MV-4-11 (cell line): ENCODE data around the gene NTMT2.
"Not testable (repeated sequence)": the region's sequence is repeated elsewhere in the genome, so short reads cannot be mapped to it uniquely, and the experiment has no call there.

Source experiments
- DNase-seq: peaks from one replicate; lab custom pipeline; 2025; lab: John Stamatoyannopoulos, UW

Gene NTMT2

GRCh38 chr1:170145770-170146676, at the start of gene NTMT2:
Gene NTMT2 (plus strand): TSS chr1:170145959. CDS start chr1:170146108, 149 bp downstream.
- no peak for DNase-seq

DNA sequence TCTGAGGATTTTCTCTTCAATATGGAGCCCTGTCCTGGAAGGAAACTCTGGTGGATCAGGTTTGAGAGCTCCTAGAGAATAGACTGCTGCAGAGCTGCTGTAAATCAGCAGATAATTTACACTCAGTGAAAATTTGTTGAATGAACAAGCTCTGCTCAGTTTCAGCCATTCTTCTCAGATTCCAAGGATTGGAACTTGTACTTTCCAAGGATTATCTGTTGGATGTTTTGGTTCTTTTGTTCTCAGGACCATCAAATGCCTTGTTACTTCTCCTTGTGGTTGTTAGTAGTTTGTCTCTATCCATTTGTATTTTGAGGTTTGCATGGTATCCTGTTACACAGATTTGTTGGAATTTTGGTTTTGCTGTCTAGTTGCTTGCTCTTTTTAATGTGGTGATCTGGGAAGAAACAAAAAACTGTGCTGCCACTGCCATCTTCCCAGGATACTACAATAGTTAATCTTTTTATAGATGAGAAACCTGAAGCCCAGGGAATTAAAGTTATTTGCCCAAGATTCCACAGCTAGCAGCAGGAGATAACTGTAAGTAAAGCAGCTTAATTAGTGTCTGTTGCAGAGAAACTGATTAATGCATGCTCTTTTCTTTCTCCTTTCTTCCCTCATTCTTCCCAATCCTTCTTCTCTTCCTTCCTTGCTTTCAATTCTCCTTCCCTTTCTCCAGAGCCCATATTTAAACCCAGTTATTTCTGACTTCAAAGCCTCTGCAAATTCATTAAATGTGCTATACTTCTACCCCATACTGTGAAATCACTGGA, 49.6 kb upstream of the NTMT2 start:
- DNase-seq: no peak

DNA sequence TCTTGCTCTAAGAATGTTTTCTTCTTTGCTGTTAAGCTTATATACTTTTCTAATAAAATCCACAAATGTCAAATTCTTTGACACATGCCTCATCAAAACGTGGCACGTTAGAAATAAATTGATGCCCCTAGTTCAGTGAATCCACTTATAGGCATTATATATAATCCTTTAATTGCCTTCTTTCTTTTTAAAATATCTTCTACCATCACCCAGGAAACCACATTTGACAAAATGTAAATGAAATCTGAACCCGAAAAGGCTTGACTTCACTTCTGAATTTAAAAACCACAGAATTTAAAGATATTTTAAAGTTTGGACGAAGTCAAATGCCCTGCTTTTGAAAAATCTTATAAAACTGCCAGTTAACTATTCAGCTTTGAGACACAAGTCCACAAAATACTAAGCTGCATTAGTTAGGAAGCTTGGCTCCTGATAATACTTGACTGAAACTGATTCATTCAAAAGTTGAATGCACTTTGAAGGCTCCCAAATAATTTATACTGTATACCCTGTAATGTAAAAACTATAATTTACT, 48.9 kb upstream of the NTMT2 start:
- DNase-seq: no peak

DNA sequence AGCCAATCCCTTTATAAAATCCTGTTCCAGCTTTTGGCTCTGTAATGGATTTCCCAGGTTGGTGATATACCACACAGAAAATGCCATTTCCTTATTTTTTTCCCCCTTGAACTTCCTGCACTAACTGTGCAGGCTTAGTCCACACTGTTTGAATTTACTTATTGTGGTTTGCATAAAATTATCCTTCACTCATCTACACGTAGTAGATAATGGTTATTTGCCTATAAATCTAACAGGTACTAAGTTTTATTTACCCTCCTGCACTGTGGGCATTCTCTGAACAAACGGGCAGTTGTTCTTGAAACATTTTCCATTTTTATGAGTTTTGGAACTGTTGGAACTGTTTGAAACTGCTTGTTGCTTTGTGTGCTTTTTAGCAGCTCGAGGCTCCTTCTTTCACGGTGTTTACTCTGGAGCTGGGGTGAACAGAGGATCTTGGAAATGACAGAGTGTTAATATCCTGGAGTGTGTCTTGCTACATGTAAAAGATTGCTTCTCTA, 48.3 kb upstream of the NTMT2 start:
- peak; percentile 44 for DNase-seq

DNA sequence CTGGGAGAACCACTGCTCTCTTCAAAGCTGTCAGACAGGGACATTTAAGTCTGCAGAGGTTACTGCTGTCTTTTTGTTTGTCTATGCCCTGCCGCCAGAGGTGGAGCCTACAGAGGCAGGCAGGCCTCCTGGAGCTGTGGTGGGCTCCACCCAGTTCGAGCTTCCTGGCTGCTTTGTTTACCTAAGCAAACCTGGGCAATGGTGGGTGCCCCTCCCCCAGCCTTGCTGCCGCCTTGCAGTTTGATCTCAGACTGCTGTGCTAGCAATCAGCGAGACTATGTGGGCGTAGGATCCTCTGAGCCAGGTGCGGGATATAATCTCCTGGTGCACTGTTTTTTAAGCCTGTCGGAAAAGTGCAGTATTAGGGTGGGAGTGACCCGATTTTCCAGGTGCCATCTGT, 32.6 kb upstream of the NTMT2 start:
- DNase-seq: not testable (repeated sequence)

DNA sequence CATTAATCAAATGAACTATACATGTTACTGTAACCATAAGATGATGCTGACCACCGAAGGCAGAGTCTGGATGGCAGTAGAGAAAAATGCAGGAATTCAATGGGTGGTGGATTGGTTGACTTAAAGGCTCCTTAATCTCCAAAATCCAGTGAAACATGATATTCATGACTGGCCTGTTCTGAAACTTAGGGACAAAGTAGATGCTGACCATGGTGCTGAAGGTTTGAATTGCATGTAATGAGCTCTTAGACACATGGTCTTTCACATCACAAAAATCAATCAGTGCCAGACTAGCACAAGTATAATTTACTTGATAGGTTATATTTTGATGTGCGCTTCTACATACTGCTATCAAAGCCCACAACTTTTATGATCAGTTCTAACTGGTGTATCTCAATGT, 30.9 kb upstream of the NTMT2 start:
- no peak for DNase-seq

- no peak for DNase-seq
Observed at GRCh38 chr1:170122366-170122765, 23.4 kb upstream of the NTMT2 start.

DNA sequence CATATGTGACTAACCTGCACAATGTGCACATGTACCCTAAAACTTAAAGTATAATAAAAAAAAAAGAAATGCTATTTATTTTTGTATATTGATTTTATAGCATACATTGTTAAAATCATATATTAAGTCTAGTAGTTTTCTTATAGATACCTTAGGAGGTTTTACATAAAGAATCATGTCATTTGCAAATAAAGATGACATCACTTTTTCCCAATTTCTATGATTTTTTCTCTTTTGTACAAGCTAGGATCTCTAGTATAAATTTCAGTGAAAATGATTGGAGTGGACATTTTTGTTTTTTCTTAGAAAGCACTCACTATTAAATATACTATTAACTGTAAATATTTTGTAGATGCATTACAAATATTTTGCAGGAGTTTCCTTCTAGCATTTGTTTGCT, 20.5 kb upstream of the NTMT2 start:
- no peak for DNase-seq

DNA sequence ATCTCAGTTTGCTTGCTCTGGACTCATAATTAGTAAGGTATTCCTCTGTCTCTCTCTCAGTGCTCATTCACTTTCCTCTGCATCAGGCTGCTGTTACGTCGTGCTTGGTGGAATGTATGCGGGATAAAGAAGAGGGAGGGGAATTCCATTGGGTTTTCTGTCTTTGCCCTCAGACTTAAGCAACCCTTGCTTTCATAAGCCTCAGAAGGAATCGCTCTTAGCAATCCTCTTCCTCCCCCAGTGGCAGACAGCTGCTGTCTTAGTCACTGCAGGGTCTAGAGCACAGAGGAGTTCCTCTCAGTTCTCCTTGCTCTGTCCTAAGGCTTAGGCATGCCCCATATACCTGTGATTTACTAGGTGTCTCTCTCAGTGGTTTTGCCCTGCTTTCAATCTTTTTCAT, 19.1 kb upstream of the NTMT2 start:
- peak; percentile 63 for DNase-seq

DNA sequence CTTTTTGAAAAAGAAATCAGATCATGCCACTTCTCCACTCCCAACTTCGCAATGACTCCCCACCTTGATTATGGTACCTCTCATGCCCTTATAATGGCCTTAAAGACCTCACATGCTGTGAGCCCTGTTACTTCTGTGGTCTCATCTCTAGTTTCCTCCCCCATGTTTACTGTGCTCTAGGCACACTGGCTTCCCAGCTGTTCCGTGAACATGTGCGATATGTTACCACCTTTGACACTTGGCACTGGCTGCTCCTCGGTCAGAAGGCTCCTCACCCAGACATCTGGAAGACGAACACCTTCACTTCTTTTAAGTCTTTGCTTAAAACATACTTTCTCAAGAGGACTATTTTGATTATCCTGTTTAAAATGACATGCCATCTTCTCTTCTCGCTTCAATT, 14.3 kb upstream of the NTMT2 start:
- DNase-seq: no peak

- no peak for DNase-seq
Observed at GRCh38 chr1:170131984-170132383, 13.8 kb upstream of the NTMT2 start.

DNA sequence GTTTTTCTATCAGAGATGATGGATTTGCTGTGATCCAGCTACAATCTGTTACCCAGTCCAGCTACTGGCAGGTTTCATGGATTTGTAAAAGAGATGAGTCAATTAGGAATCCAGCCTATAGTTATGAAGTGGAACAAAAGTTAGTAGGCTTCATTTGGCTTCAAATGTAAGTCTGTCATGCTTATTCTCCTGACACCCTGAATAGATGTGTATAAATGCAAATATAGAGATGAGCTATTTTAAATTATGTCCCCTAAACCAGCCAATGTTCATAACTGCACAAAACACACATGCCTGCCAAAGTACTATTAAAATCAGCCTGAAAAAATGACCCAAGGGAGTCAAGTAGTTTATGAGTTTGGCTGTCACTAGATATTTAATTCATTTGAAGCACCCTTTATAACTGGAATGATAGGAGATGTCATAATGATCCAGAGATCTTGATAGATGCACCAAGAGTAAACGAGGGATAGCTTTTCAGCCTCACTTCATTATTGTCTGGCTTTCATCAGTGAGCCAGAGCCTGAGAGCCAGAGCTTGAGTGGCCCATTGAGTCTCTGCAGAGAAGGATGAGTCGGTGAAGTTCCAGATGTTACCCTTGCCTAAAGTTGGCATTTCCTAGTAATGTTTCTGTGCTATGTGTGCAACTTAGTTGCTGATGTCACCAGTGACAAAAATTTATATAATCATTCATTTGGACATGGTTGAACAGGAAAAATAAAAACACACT, 11.8 kb upstream of the NTMT2 start:
- DNase-seq: no peak

DNA sequence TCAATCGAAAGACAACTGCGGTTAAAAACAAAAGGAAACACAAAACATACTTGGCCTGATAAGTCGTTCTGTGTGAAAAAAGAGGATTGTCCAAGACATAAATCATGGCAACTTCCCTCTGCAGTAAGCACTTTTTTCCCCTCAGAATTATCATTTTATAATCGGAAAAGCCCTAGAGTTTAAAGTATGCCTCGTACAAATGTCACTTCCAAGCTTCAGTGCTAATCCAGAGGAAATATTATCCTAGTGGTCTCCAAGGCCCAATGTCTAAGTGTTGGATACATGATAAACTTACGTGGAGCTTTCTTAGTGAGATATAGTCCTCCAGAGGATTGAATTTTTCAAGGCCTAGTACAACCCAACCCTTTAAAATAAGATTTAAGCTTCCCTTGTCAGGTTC, 11.2 kb upstream of the NTMT2 start:
- DNase-seq: no peak

DNA sequence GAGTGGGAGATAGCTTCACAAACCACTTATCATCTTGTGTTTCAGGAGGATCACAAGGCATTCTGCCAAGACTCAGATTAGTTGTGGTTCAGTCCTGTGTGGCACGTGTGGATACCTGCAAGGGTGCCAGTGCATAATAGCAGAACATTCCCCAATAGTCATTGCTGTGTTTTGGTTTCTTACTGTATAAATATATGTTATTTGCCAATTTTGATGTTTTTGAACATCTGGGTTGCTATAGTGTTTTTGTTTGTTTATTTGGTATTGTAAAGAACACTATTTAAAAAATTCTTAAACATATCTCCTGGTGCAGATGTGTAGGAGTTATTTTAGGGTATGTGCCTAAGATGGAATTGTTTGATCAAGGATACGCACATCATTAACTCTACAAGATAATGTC, 5.4 kb upstream of the NTMT2 start:
- DNase-seq: no peak

DNA sequence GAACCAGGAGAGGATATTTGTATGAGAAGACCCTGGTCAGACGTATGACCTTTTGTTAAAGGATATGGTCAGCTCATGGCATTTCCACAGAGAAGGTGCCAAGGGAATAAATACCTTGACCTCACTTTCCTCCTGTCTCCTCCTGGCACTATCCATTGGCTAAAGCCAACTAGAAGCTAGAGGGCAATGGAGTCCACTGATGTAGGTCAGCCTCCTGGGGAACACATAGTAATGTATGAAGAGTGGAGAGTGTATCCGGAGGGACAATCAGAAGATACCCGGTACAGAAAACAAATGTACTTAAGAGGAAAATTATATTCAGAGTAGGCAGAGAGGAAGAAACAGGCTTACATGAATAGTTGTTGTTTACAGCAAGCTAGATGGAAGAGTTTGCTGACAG, 698 bp upstream of the NTMT2 start:
- DNase-seq: no peak

GRCh38 chr1:170146720-170147263, 1.0 kb downstream of the NTMT2 start:
- DNase-seq: no peak

DNA sequence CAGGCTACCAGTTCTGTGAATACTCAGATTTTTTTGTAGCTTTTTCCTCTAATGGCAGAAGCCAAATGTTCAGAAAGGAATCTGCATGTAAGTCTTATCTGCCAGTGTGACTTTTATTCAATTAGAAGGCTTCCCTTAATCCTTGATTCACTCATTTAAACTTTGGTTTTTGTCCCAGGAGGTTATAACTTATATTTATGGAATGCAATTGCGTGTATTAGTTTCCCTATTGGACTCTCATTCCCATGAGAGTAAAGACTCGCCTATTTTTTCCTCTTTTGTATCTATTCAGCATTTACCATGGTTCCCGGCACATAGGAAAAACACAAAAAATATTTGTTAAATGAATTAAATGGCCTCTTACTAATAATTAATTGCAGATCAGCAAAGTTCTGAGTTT, 3.5 kb downstream of the NTMT2 start:
- no peak for DNase-seq

GRCh38 chr1:170150016-170150415, 4.3 kb downstream of the NTMT2 start:
- DNase-seq: no peak

DNA sequence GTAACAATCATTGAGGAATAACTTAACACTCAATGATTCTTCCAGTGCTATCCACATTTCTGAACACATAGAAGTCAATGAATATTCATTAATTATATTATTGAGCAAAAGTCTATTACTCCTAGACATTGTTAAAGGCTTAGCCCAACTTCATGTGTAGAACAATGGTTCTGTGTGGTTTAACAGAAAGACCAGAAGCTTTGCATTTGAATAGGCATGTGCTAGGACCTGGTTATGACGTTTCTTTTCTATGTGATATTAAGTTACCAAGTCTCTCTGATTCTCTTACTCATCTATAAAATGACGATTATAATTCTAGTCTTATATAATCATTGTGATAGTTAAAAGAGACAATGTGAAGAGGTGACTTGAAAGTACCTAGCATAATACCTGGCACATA, 5.2 kb downstream of the NTMT2 start:
- DNase-seq: no peak

DNA sequence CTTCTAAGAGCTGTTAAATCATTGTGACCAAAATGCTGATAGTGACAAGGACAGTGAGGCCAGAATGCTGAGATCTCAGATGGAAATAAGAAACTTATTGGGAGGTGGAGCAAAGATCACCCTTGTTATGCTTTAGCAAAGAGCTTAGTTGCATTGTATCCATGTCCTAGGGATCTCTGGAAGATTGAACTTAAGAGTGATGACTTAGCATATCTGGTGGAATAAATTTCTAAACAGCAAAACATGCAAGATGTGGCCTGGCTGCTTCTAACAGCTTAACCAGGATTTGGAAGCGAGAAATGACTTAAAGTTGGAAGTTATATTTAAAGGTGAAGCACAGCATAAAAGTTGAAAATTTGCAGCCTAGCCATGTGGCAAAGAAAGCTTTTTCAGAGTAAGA, 7.7 kb downstream of the NTMT2 start:
- DNase-seq: no peak

DNA sequence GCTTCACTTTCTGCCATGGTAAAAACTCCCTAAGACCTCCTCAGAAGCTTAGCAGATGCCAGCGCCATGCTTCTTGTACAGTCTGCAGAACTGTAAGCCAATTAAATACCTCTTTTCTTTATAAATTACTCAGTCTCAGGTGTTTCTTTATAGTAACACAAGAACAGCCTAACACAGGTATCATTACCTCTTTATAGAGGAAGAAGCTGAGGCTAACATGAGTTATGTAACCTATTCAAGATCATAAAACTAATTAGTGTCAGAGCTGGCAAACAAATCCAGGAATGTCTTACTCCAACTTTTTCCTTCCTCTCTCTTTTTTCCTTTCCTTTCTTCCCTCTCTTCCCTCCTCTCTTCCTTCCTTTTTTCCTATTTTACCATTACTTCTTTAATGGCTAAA, 9.3 kb downstream of the NTMT2 start:
- DNase-seq: no peak

GRCh38 chr1:170156594-170156993, 10.8 kb downstream of the NTMT2 start:
- DNase-seq: no peak
